ENCODE measurements around the gene DNMBP.

DNA sequence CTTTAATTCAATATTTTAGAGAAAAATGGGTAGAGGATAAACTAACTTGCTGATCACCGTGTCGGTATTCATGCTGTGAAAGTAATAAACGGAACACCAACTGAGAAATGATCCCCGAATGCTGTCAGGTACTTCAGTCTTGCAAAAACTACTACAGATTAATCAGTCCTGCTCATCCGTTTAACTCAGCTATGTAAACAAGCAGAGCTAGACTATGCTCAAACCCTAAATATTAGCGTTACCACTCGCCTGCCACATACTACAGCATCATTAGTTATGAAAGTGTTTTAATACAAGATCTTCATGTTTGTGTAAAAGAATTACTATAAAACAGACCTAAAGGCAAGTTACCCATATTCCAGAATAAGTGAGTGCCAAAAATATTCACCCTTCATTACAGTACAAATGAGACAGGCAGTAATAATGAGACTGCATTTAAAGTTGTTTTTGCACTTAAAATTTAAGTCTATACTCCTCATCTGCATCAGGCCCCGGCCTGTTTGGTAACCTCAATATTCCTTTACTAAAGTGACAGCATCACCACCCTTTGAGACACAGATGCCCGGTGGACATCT lies 952 bp downstream of the DNMBP start:
- TF ChIP-seq, protein P1, sequence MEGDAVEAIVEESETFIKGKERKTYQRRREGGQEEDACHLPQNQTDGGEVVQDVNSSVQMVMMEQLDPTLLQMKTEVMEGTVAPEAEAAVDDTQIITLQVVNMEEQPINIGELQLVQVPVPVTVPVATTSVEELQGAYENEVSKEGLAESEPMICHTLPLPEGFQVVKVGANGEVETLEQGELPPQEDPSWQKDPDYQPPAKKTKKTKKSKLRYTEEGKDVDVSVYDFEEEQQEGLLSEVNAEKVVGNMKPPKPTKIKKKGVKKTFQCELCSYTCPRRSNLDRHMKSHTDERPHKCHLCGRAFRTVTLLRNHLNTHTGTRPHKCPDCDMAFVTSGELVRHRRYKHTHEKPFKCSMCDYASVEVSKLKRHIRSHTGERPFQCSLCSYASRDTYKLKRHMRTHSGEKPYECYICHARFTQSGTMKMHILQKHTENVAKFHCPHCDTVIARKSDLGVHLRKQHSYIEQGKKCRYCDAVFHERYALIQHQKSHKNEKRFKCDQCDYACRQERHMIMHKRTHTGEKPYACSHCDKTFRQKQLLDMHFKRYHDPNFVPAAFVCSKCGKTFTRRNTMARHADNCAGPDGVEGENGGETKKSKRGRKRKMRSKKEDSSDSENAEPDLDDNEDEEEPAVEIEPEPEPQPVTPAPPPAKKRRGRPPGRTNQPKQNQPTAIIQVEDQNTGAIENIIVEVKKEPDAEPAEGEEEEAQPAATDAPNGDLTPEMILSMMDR (IDR thresholded peaks at IDR 0.05): no peak
- TF ChIP-seq POLR2AphosphoS5 (IDR thresholded peaks at IDR 0.05): no peak
- no peak for TF ChIP-seq POLR2A (IDR thresholded peaks at IDR 0.05)
- TF ChIP-seq EP300 (IDR thresholded peaks at IDR 0.05): no peak
